Sigmoid colon (tissue), 7 donors: ENCODE measurements around the gene SLIT3. TPM values are rescaled to one million over a fixed set of nuclear protein-coding genes. Genes with fewer than 3 reads are reported as not detected.

Experiments used
- DNase-seq: peaks from one replicate; pipeline ENCODE4 v3.0.0-alpha.2; 2019
- H3K27ac ChIP-seq, 4 donors: fragments of 200-600 bp; sonication (generic); one replicate each; pipeline ENCODE4 v1.5.1; 2016 to 2019; ENCODE audit warnings: mild to moderate bottlenecking in 1 of 4
- H3K27me3 ChIP-seq, 3 donors: fragments of 200-600 bp; sonication (generic); one replicate each; pipeline ENCODE4 v1.5.1; 2019; ENCODE audit warnings: mild to moderate bottlenecking in 1 of 3
- H3K36me3 ChIP-seq, 4 donors: fragments of 200-600 bp; sonication (generic); one replicate each; pipeline ENCODE4 v1.5.1; 2016 to 2019
- H3K4me1 ChIP-seq, 4 donors: fragments of 200-600 bp; sonication (generic); one replicate each; pipeline ENCODE4 v1.5.1; 2017 to 2019
- H3K4me3 ChIP-seq, 4 donors: fragments of 200-600 bp; sonication (generic); one replicate each; pipeline ENCODE4 v1.5.1; 2017 to 2019; ENCODE audit warnings: mild to moderate bottlenecking in 2 of 4, moderate library complexity in 1 of 4
- H3K9me3 ChIP-seq, 4 donors: fragments of 200-600 bp in 3 of 4; sonication (generic) in 3 of 4; one replicate each; pipeline versions ENCODE4 v1.5.1 to v1.6.1; 2013 to 2019
- EP300 ChIP-seq, 4 donors: sonication (generic); formaldehyde crosslinking; IDR thresholded peaks; one replicate each; pipeline ENCODE4 v1.6.1; 2017; ENCODE audit warnings: antibody characterized with exemption in 4 of 4
- POLR2A ChIP-seq, 2 donors: fragments of 450-650 bp; IDR thresholded peaks; one replicate each; pipeline ENCODE4 v1.6.1; 2016; ENCODE audit warnings: antibody characterized with exemption in 2 of 2, mild to moderate bottlenecking in 2 of 2, moderate library complexity in 2 of 2
- POLR2AphosphoS5 ChIP-seq, 4 donors: sonication (generic); formaldehyde crosslinking; IDR thresholded peaks; one replicate each; pipeline ENCODE4 v1.6.1; 2017; ENCODE audit warnings: antibody characterized with exemption in 4 of 4
- WGBS, 2 donors: extraction: QIAGEN DNeasy Blood & Tissue Kit; methylation state at CpG; one replicate each; pipeline ENCODE4 v1.1.7; 2013; 5-methylcytosine and 5-hydroxymethylcytosine counted together
- intact Hi-C: fragments of 100-400 bp; cut with DNase I; formaldehyde crosslinking; loops from one replicate; pipeline ENCODE4 v1.15.1; 2023
- polyA plus RNA-seq, 3 donors: library from polyadenylated mRNA; stranded (reverse); fragments of 200-250 nt; gene quantifications; one replicate each; pipeline ENCODE4 v1.2.3, GENCODE V29; 2013
- total RNA-seq, 4 donors: library from RNA; depleted of rRNA; stranded (reverse); fragments of >200 nt; gene quantifications; one replicate each; pipeline ENCODE4 v1.1.0, GENCODE V29; 2016
- TF ChIP-seq, protein P1 (sequence below), 4 experiments: fragments of 450-650 bp in 3 of 4; fragments of 200-600 bp in 1 of 4; IDR thresholded peaks; one replicate each; pipeline ENCODE4 v1.5.1; 2016 to 2019; ENCODE audit warnings: antibody characterized with exemption in 4 of 4, mild to moderate bottlenecking in 3 of 4, moderate library complexity in 2 of 4
- donor health status: healthy with polysubstance abuse.
- donor health status: Bipolar disorder and iron deficiency.
- donor health status: healthy.

SLIT3 gene
- total and polyA plus RNA-seq, 7 donors, result 0.23 to 46.3 (median 30.0) TPM

DNA sequence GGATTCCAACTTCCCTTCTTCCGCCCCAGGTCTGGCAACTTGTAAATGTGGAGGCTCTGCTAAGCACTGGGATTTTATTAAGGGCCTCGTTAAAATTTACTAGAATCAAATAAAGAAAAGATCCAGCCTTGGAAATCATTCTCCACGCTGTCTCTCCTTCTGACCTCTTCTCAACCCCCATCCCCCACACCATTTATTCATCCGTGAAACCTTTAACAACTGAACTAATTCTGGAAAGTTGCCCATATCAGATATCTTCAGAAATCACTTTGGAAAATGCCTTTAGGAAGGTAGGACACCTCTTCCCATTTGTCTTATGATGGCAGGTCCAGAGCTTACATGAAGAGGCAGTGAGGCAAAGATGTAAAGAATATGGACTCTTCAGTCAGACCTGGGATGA, 288.5 kb downstream of the SLIT3 start:
- intact Hi-C loops, result no loop called here
- H3K4me3 ChIP-seq, result no peak overlapping the region
- H3K36me3 ChIP-seq, result no peaks in the 10 kb centered on the region
- DNase-seq, result no peak
- peaks cover 0 to 4% (median 0%) of the 10 kb centered on the region in 4 donors for H3K4me1 ChIP-seq
- WGBS, 2 donors, result 41 to 63% methylated on average over 4 of the region's 4 CpGs
- no peak overlapping the region for H3K27ac ChIP-seq
- no peaks in the 10 kb centered on the region for H3K27me3 ChIP-seq
- H3K9me3 ChIP-seq, result no peaks in the 10 kb centered on the region
- TF ChIP-seq POLR2AphosphoS5 (IDR thresholded peaks at IDR 0.05) (no peak), POLR2A (IDR thresholded peaks at IDR 0.05) (no peak), EP300 (IDR thresholded peaks at IDR 0.05) (no peak)
- TF ChIP-seq, protein P1, sequence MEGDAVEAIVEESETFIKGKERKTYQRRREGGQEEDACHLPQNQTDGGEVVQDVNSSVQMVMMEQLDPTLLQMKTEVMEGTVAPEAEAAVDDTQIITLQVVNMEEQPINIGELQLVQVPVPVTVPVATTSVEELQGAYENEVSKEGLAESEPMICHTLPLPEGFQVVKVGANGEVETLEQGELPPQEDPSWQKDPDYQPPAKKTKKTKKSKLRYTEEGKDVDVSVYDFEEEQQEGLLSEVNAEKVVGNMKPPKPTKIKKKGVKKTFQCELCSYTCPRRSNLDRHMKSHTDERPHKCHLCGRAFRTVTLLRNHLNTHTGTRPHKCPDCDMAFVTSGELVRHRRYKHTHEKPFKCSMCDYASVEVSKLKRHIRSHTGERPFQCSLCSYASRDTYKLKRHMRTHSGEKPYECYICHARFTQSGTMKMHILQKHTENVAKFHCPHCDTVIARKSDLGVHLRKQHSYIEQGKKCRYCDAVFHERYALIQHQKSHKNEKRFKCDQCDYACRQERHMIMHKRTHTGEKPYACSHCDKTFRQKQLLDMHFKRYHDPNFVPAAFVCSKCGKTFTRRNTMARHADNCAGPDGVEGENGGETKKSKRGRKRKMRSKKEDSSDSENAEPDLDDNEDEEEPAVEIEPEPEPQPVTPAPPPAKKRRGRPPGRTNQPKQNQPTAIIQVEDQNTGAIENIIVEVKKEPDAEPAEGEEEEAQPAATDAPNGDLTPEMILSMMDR (IDR thresholded peaks at IDR 0.05), result no peak

DNA sequence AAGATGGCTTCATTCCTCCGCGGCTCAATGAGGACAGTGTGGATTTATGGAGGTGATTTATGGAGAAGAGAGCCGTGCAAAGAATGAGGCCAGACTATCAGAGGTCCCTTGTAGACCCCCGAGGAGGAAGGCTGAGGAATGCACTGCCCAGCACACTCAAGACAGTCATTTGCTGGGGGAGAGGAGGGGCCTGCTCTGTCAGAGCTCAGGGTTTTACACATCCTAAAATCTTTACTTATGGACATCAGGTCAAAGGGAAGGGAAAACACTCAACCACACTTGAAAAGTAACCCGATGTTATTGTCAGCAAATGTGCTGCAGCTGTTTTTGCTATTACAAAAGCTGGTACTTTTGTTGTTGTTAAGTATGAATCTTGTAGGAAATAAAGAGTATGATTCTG, 289.5 kb downstream of the SLIT3 start:
- peaks cover 0 to 4% (median 0%) of the 10 kb centered on the region in 4 donors for H3K4me1 ChIP-seq
- TF ChIP-seq, protein P1 (IDR thresholded peaks at IDR 0.05), result no peak
- TF ChIP-seq POLR2AphosphoS5 (IDR thresholded peaks at IDR 0.05) (no peak), EP300 (IDR thresholded peaks at IDR 0.05) (no peak), POLR2A (IDR thresholded peaks at IDR 0.05) (no peak)
- DNase-seq, result no peak
- no peaks in the 10 kb centered on the region for H3K27me3 ChIP-seq
- H3K36me3 ChIP-seq, result no peaks in the 10 kb centered on the region
- no peak overlapping the region for H3K27ac ChIP-seq
- WGBS, 2 donors, result 54 to 63% methylated on average over 5 of the region's 5 CpGs
- no peak overlapping the region for H3K4me3 ChIP-seq
- no peaks in the 10 kb centered on the region for H3K9me3 ChIP-seq
- intact Hi-C loops, result no loop called here

DNA sequence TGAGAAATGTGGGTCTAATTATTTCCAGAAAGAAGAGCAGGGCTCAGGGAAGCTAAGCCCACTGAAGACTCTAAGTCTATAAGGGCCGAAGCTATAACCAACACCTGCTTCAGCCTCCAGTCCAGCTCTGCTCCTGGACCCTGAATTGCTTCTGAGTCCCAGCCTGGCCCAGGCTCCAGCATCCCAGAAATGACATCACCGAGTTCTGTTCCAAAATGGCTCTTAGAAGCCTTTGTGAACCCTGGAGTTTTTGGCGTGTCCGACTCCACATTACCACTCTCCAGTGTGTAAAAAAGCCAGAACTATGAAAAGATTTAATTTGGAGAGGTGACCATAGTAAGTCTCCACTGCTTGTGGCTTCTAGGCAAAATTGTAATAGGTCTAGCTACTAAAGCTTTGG, 289.9 kb downstream of the SLIT3 start:
- intact Hi-C loops, result no loop called here
- Histone ChIP-seq H3K4me1 (peaks cover 0 to 4% (median 0%) of the 10 kb centered on the region in 4 donors), H3K36me3 (no peaks in the 10 kb centered on the region), H3K4me3 (no peak overlapping the region), H3K27ac (no peak overlapping the region), H3K27me3 (no peaks in the 10 kb centered on the region), H3K9me3 (no peaks in the 10 kb centered on the region)
- TF ChIP-seq EP300 (IDR thresholded peaks at IDR 0.05) (no peak), POLR2AphosphoS5 (IDR thresholded peaks at IDR 0.05) (no peak), POLR2A (IDR thresholded peaks at IDR 0.05) (no peak)
- TF ChIP-seq, protein P1 (IDR thresholded peaks at IDR 0.05), result no peak
- DNase-seq, result no peak
- 81 to 88% methylated on average over 4 of the region's 4 CpGs for WGBS, 2 donors

DNA sequence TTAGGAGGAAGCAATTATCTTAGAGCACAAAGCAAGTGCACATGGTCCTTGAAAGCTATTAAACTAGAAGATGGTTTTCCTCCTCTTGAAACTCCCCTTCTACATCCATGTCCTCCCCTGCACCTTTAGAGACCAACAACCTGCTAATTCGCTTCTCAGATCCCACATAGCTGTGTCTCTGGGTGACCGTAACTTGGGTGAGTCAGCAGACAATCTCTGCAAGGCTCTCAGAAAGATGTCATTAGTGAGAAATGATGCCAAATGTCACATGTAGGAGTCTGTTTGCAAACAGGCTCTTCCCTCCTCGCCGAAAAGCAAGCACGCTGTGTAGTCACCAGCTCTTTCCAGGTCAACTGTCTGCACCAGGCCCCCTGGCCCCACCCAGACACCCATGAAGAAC, 291.8 kb downstream of the SLIT3 start:
- no peak overlapping the region for H3K4me3 ChIP-seq
- intact Hi-C loops, result loop anchor here (10.0 kb wide), 1 partner anchor 136 kb away; no protein-coding TSS in a partner anchor
- DNase-seq, result no peak
- H3K27ac ChIP-seq, result no peak overlapping the region
- H3K4me1 ChIP-seq, result peaks cover 0 to 12% (median 5%) of the 10 kb centered on the region in 4 donors
- no peaks in the 10 kb centered on the region for H3K27me3 ChIP-seq
- TF ChIP-seq, protein P1 (IDR thresholded peaks at IDR 0.05), result no peak
- TF ChIP-seq EP300 (IDR thresholded peaks at IDR 0.05) (no peak), POLR2A (IDR thresholded peaks at IDR 0.05) (no peak), POLR2AphosphoS5 (IDR thresholded peaks at IDR 0.05) (peak in 2 of 4 donors; percentile 15 to 46)
- H3K36me3 ChIP-seq, result no peaks in the 10 kb centered on the region
- whole genome bisulfite sequencing, 2 donors, result 76 to 80% methylated on average over 5 of the region's 5 CpGs
- H3K9me3 ChIP-seq, result no peaks in the 10 kb centered on the region
